PC-3 (cell line): ENCODE measurements around the gene AARS2.

ENCODE experiments used
- EZH2phosphoT487 ChIP-seq: fragments of 300-600 bp; sonication (generic); IDR thresholded peaks from 2 replicates; pipeline ENCODE4 v1.6.1; 2018; ENCODE audit warnings: mild to moderate bottlenecking, antibody characterized with exemption, low read length, borderline replicate concordance
- TF ChIP-seq, protein P1 (sequence below): fragments of 300-600 bp; sonication (generic); conservative IDR thresholded peaks from 2 replicates; pipeline ENCODE4 v1.5.1; 2017; ENCODE audit warnings: antibody characterized with exemption, low read depth, mild to moderate bottlenecking, low read length

- TF ChIP-seq, protein P1, sequence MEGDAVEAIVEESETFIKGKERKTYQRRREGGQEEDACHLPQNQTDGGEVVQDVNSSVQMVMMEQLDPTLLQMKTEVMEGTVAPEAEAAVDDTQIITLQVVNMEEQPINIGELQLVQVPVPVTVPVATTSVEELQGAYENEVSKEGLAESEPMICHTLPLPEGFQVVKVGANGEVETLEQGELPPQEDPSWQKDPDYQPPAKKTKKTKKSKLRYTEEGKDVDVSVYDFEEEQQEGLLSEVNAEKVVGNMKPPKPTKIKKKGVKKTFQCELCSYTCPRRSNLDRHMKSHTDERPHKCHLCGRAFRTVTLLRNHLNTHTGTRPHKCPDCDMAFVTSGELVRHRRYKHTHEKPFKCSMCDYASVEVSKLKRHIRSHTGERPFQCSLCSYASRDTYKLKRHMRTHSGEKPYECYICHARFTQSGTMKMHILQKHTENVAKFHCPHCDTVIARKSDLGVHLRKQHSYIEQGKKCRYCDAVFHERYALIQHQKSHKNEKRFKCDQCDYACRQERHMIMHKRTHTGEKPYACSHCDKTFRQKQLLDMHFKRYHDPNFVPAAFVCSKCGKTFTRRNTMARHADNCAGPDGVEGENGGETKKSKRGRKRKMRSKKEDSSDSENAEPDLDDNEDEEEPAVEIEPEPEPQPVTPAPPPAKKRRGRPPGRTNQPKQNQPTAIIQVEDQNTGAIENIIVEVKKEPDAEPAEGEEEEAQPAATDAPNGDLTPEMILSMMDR, result no peak
- peak; percentile 36; the same call in 1 of the 2 replicates for TF ChIP-seq EZH2phosphoT487
These were observed 15.8 kb downstream of the AARS2 start for GRCh38 chr6:44297063-44298038.
